Neural progenitor cell (in vitro differentiated cells): ENCODE measurements around the gene ICA1L. TPM values are rescaled to one million over a fixed set of nuclear protein-coding genes. Genes with fewer than 3 reads are reported as not detected.
"Not testable (repeated sequence)": the region's sequence is repeated elsewhere in the genome, so short reads cannot be mapped to it uniquely, and the experiment has no call there.

Experiments
- DNase-seq: peaks from one replicate; pipeline ENCODE4 v3.0.0-alpha.2; 2016; ENCODE audit warnings: low spot score
- H2AFZ ChIP-seq: fragments of 200-600 bp; sonication (generic); replicated peaks from 2 replicates; pipeline ENCODE4 v1.6.1; 2016; ENCODE audit warnings: antibody characterized with exemption
- H3F3A ChIP-seq: fragments of 200-600 bp; sonication (generic); 2 replicates; pipeline ENCODE4 v1.6.1; 2016; ENCODE audit warnings: antibody characterized with exemption, low read depth
- H3K27ac ChIP-seq: fragments of 200-600 bp; sonication (generic); 2 replicates; pipeline ENCODE4 v1.5.1; 2016; ENCODE audit warnings: mild to moderate bottlenecking
- H3K27me3 ChIP-seq: fragments of 200-600 bp; sonication (generic); 2 replicates; pipeline ENCODE4 v1.6.1; 2016; ENCODE audit warnings: mild to moderate bottlenecking, moderate library complexity
- H3K36me3 ChIP-seq: fragments of 200-600 bp; sonication (generic); 2 replicates; pipeline ENCODE4 v1.5.1; 2016
- H3K4me1 ChIP-seq: fragments of 200-600 bp; sonication (generic); 2 replicates; pipeline ENCODE4 v1.6.1; 2016; ENCODE audit warnings: mixed run types
- H3K4me2 ChIP-seq: fragments of 200-600 bp; sonication (generic); 2 replicates; pipeline ENCODE4 v1.6.1; 2016
- H3K4me3 ChIP-seq: fragments of 200-600 bp; sonication (generic); 2 replicates; pipeline ENCODE4 v1.5.1; 2016
- H3K79me2 ChIP-seq: fragments of 200-600 bp; sonication (generic); 2 replicates; pipeline ENCODE4 v1.6.1; 2016; ENCODE audit warnings: low read depth
- H3K9ac ChIP-seq: fragments of 200-600 bp; sonication (generic); 2 replicates; pipeline ENCODE4 v1.6.1; 2016
- H3K9me3 ChIP-seq: fragments of 200-600 bp; sonication (generic); 2 replicates; pipeline ENCODE4 v1.5.1; 2016; ENCODE audit warnings: low read depth
- H4K20me1 ChIP-seq: fragments of 200-600 bp; sonication (generic); 2 replicates; pipeline ENCODE4 v1.6.1; 2016; ENCODE audit warnings: low read depth
- H3K27ac Mint-ChIP-seq: 3 replicates; pipeline ENCODE4 v1.8.0; 2021; ENCODE audit warnings: mixed read lengths
- H3K27me3 Mint-ChIP-seq: 2 replicates; pipeline ENCODE4 v1.8.0; 2022; ENCODE audit warnings: low read depth, mild to moderate bottlenecking, inconsistent platforms, moderate library complexity, mixed read lengths; ENCODE audit not compliant: insufficient read depth
- H3K36me3 Mint-ChIP-seq: 3 replicates; pipeline ENCODE4 v1.8.0; 2021; ENCODE audit warnings: mixed read lengths
- H3K4me1 Mint-ChIP-seq: 3 replicates; pipeline ENCODE4 v1.8.0; 2021; ENCODE audit warnings: mixed read lengths
- H3K4me3 Mint-ChIP-seq: 3 replicates; pipeline ENCODE4 v1.8.0; 2021; ENCODE audit warnings: mild to moderate bottlenecking, moderate library complexity, mixed read lengths
- H3K9me3 Mint-ChIP-seq: 3 replicates; pipeline ENCODE4 v1.8.0; 2020; ENCODE audit warnings: mixed read lengths
- EZH2 ChIP-seq: fragments of 200-600 bp; sonication (generic); IDR thresholded peaks from 2 replicates; pipeline ENCODE4 v1.6.1; 2017; ENCODE audit warnings: antibody characterized with exemption, mild to moderate bottlenecking, moderate library complexity
- EZH2phosphoT487 ChIP-seq: fragments of 200-600 bp; sonication (generic); IDR thresholded peaks from 2 replicates; pipeline ENCODE4 v1.6.1; 2017; ENCODE audit warnings: antibody characterized with exemption
- total RNA-seq: library from RNA; depleted of rRNA; stranded (reverse); fragments of >200 nt; gene quantifications from 2 replicates; pipeline ENCODE4 v1.2.3, GENCODE V29; 2015; ENCODE audit warnings: low replicate concordance
- TF ChIP-seq, protein P1 (sequence below): fragments of 200-600 bp; sonication (generic); IDR thresholded peaks from 2 replicates; pipeline ENCODE4 v1.5.1; 2017; ENCODE audit warnings: antibody characterized with exemption, mild to moderate bottlenecking

Gene ICA1L
- total RNA-seq, 1 donor from 2014 or later = 27.5 TPM

DNA sequence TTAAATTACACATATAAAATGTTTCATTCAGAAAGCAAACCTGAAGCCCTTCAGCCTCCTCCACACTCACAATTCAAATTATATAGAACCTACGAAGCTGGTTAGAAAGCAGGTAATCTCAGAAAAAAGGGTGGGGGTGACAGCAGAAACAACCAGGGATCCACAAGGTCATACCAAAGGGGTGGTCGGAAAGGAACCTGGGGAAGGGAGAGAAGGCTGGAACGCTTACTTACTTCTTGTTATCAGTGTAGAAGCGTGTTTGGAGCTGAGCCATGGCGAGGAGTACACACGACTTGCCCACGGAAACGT, 39.6 kb upstream of the ICA1L start:
- peak overlapping the region; percentile 95 for H2AFZ ChIP-seq
- no peaks in the 10 kb centered on the region for H3K27me3 Mint-ChIP-seq
- no peak for DNase-seq
- no peaks in the 10 kb centered on the region for H4K20me1 ChIP-seq
- peaks cover 68% of the 10 kb centered on the region for H3K79me2 ChIP-seq
- H3K36me3 Mint-ChIP-seq = peaks cover 3% of the 10 kb centered on the region
- peak overlapping the region; percentile 93 for H3K4me2 ChIP-seq
- H3K9me3 Mint-ChIP-seq = no peaks in the 10 kb centered on the region
- H3K9me3 ChIP-seq = no peaks in the 10 kb centered on the region
- H3K4me3 ChIP-seq = peak overlapping the region; percentile 90
- peak overlapping the region; percentile 98 for H3K27ac Mint-ChIP-seq
- peak overlapping the region; percentile 80 for H3K9ac ChIP-seq
- H3K4me1 ChIP-seq = peaks cover 7% of the 10 kb centered on the region
- peaks cover 14% of the 10 kb centered on the region for H3K4me1 Mint-ChIP-seq
- TF ChIP-seq EZH2 (no peak), EZH2phosphoT487 (no peak)
- TF ChIP-seq, protein P1, sequence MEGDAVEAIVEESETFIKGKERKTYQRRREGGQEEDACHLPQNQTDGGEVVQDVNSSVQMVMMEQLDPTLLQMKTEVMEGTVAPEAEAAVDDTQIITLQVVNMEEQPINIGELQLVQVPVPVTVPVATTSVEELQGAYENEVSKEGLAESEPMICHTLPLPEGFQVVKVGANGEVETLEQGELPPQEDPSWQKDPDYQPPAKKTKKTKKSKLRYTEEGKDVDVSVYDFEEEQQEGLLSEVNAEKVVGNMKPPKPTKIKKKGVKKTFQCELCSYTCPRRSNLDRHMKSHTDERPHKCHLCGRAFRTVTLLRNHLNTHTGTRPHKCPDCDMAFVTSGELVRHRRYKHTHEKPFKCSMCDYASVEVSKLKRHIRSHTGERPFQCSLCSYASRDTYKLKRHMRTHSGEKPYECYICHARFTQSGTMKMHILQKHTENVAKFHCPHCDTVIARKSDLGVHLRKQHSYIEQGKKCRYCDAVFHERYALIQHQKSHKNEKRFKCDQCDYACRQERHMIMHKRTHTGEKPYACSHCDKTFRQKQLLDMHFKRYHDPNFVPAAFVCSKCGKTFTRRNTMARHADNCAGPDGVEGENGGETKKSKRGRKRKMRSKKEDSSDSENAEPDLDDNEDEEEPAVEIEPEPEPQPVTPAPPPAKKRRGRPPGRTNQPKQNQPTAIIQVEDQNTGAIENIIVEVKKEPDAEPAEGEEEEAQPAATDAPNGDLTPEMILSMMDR = no peak
- H3K27ac ChIP-seq = peak overlapping the region; percentile 84
- peaks cover 16% of the 10 kb centered on the region for H3F3A ChIP-seq
- H3K36me3 ChIP-seq = peaks cover 6% of the 10 kb centered on the region
- peak overlapping the region; percentile 98 for H3K4me3 Mint-ChIP-seq
- no peaks in the 10 kb centered on the region for H3K27me3 ChIP-seq

DNA sequence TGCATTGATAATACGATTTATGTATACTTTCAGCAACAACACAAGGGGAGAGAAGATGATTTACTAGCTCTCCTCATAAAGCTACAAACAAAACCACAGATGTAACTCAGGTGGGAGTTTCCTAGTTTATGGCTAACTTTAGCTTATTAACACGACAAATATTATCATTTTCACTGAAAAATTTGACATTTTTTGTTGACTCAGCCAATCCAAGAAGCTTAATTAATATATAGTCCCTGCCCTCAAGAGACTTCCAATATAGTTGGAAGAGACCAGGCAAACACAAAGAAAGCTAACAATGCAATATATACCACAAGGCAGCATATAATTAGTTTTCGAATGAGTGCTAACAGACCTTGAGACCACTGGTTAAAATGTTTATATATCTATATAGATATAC, 39.1 kb upstream of the ICA1L start:
- peaks cover 5% of the 10 kb centered on the region for H3K36me3 Mint-ChIP-seq
- H3K4me1 ChIP-seq = peaks cover 7% of the 10 kb centered on the region
- no peak overlapping the region for H3K27ac Mint-ChIP-seq
- H3K36me3 ChIP-seq = peaks cover 11% of the 10 kb centered on the region
- no peaks in the 10 kb centered on the region for H3K27me3 ChIP-seq
- peak overlapping the region; percentile 98 for H3K4me3 Mint-ChIP-seq
- no peaks in the 10 kb centered on the region for H4K20me1 ChIP-seq
- no peak for TF ChIP-seq EZH2phosphoT487
- TF ChIP-seq, protein P1 = no peak
- no peak for TF ChIP-seq EZH2
- no peaks in the 10 kb centered on the region for H3K27me3 Mint-ChIP-seq
- peak overlapping the region; percentile 90 for H3K4me3 ChIP-seq
- no peak overlapping the region for H2AFZ ChIP-seq
- no peak for DNase-seq
- H3F3A ChIP-seq = peaks cover 16% of the 10 kb centered on the region
- peaks cover under 1% of the 10 kb centered on the region for H3K9me3 Mint-ChIP-seq
- no peaks in the 10 kb centered on the region for H3K9me3 ChIP-seq
- H3K4me1 Mint-ChIP-seq = peaks cover 14% of the 10 kb centered on the region
- peaks cover 72% of the 10 kb centered on the region for H3K79me2 ChIP-seq
- no peak overlapping the region for H3K27ac ChIP-seq
- H3K4me2 ChIP-seq = peak overlapping the region; percentile 93
- H3K9ac ChIP-seq = peak overlapping the region; percentile 80

- peaks cover 77% of the 10 kb centered on the region for H3K79me2 ChIP-seq
- H3F3A ChIP-seq = peaks cover 16% of the 10 kb centered on the region
These were observed 38.7 kb upstream of the ICA1L start for GRCh38 chr2:202910250-202910649.

GRCh38 chr2:202909394-202910192, 38.0 kb upstream of the ICA1L start:
- no peak overlapping the region for H3K27ac ChIP-seq
- H3K27me3 ChIP-seq = no peaks in the 10 kb centered on the region
- H3K36me3 ChIP-seq = peaks cover 12% of the 10 kb centered on the region
- no peaks in the 10 kb centered on the region for H3K9me3 ChIP-seq
- H3K4me1 Mint-ChIP-seq = peaks cover 14% of the 10 kb centered on the region
- peak overlapping the region; percentile 98 for H3K4me3 Mint-ChIP-seq
- H3K4me2 ChIP-seq = peak overlapping the region; percentile 93
- no peak overlapping the region for H3K9ac ChIP-seq
- H4K20me1 ChIP-seq = no peaks in the 10 kb centered on the region
- H3K27me3 Mint-ChIP-seq = no peaks in the 10 kb centered on the region
- H3K4me3 ChIP-seq = no peak overlapping the region
- no peak for DNase-seq
- peaks cover 16% of the 10 kb centered on the region for H3F3A ChIP-seq
- H3K9me3 Mint-ChIP-seq = peaks cover 8% of the 10 kb centered on the region
- H3K79me2 ChIP-seq = peaks cover 83% of the 10 kb centered on the region
- peaks cover 13% of the 10 kb centered on the region for H3K36me3 Mint-ChIP-seq
- TF ChIP-seq EZH2phosphoT487 = no peak
- TF ChIP-seq EZH2 = no peak
- TF ChIP-seq, protein P1 = no peak
- H3K4me1 ChIP-seq = peaks cover 7% of the 10 kb centered on the region
- H2AFZ ChIP-seq = no peak overlapping the region
- H3K27ac Mint-ChIP-seq = no peak overlapping the region

More at GRCh38 chr2:202910250-202910649, 38.7 kb upstream of the ICA1L start:
- H3K4me3 ChIP-seq = peak overlapping the region; percentile 90
- not testable (repeated sequence) for H3K27ac Mint-ChIP-seq, H3K9me3 Mint-ChIP-seq, H3K27ac ChIP-seq, H3K9me3 ChIP-seq, H2AFZ ChIP-seq, H4K20me1 ChIP-seq, H3K27me3 Mint-ChIP-seq, H3K36me3 Mint-ChIP-seq, DNase-seq, H3K9ac ChIP-seq, H3K27me3 ChIP-seq, H3K4me1 ChIP-seq
- H3K4me2 ChIP-seq = peak overlapping the region; percentile 93
- Mint-ChIP-seq H3K4me1 (peaks cover 14% of the 10 kb centered on the region), H3K4me3 (peak overlapping the region; percentile 98)
- peaks cover 12% of the 10 kb centered on the region for H3K36me3 ChIP-seq
